ENCODE measurements around the gene ZNF639. TPM values are rescaled to one million over a fixed set of nuclear protein-coding genes. Genes with fewer than 3 reads are reported as not detected.
"Not testable (repeated sequence)": the region's sequence is repeated elsewhere in the genome, so short reads cannot be mapped to it uniquely, and the experiment has no call there.

Gene ZNF639, protein sequence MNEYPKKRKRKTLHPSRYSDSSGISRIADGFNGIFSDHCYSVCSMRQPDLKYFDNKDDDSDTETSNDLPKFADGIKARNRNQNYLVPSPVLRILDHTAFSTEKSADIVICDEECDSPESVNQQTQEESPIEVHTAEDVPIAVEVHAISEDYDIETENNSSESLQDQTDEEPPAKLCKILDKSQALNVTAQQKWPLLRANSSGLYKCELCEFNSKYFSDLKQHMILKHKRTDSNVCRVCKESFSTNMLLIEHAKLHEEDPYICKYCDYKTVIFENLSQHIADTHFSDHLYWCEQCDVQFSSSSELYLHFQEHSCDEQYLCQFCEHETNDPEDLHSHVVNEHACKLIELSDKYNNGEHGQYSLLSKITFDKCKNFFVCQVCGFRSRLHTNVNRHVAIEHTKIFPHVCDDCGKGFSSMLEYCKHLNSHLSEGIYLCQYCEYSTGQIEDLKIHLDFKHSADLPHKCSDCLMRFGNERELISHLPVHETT
- total RNA-seq, result 10 to 100 TPM; 17.8 to 23.3 TPM

DNA sequence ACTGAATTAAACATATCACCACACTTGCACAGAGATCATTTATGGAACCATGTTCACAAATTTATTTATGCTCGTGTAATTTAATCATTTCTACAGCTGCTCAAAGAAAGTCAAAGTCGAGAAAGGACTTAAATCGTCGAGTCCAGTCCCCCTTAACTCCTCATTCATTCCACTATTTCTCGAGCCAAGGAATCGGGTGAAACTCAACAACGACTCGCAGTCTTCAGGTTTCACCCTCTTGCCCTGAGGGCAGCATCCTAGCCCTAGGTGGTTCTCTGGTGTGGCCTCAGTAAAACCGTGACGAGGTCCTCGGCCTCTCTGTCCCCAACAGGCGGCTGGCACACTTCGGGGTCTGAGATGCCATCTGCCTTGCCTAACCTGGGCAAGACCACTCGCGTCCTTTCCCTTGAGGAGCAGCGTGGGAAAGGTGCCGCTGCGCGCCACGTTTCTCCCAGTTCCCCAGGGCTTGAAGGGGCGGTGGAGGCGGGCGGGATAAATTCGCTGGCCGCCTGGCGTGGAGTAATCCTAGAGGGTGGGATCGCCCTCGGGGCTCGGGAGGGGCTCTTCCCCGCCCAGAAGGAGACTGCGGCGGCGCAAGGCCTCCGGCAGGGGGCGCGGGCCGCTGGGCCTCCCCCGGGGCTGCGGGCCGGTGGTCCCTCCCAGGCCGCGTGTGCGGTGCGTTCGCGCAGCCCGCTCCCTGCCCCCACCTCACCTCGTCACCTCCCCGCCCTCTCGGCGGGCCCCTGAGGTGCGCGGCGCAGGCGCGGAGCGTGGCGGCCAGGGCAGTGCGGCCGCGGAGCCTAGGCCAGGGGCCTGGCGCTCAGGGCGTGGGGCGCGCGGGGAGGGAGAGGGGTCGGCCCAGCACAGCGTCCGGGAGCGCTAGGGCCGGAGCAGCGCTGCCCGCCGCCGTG, at the start of gene ZNF639:
TSS of gene ZNF639 (plus strand) at position 746 of the 911 bp plus-strand sequence. CDS start 5,263 bp downstream, outside the sequence.
- H3K9me3 ChIP-seq, result no peaks in the 10 kb centered on the region
- no peaks in the 10 kb centered on the region for H3K27me3 ChIP-seq
- peak within 1 kb of the TSS; percentile 37 to 88 for H3K4me3 ChIP-seq
- H3K4me1 ChIP-seq, result peaks cover 24% of the 10 kb centered on the region
- no peaks in the 10 kb centered on the region for H3K36me3 ChIP-seq (replicated peaks in 1 of 2; ENCODE audit: insufficient read depth in 1 of 2, low read depth in 2 of 2)
- intact Hi-C loops (cut with DNase I), result no loop called here
- ATAC-seq (peak; percentile 91), DNase-seq (peak; percentile 79 to 88 (median 85))
- peak within 1 kb of the TSS; percentile 93 to 95 (median 94) for H3K27ac ChIP-seq
- TF ChIP-seq, protein P1, sequence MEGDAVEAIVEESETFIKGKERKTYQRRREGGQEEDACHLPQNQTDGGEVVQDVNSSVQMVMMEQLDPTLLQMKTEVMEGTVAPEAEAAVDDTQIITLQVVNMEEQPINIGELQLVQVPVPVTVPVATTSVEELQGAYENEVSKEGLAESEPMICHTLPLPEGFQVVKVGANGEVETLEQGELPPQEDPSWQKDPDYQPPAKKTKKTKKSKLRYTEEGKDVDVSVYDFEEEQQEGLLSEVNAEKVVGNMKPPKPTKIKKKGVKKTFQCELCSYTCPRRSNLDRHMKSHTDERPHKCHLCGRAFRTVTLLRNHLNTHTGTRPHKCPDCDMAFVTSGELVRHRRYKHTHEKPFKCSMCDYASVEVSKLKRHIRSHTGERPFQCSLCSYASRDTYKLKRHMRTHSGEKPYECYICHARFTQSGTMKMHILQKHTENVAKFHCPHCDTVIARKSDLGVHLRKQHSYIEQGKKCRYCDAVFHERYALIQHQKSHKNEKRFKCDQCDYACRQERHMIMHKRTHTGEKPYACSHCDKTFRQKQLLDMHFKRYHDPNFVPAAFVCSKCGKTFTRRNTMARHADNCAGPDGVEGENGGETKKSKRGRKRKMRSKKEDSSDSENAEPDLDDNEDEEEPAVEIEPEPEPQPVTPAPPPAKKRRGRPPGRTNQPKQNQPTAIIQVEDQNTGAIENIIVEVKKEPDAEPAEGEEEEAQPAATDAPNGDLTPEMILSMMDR (IDR thresholded peaks at IDR 0.05), result peak; percentile 65 to 92 (median 80)
- peak; percentile 23 to 69 (median 28) for TF ChIP-seq POLR2A (IDR thresholded peaks at IDR 0.05)
- 0% methylated on average over 25 to 58 of the region's 75 CpGs for WGBS, 2 donors

DNA sequence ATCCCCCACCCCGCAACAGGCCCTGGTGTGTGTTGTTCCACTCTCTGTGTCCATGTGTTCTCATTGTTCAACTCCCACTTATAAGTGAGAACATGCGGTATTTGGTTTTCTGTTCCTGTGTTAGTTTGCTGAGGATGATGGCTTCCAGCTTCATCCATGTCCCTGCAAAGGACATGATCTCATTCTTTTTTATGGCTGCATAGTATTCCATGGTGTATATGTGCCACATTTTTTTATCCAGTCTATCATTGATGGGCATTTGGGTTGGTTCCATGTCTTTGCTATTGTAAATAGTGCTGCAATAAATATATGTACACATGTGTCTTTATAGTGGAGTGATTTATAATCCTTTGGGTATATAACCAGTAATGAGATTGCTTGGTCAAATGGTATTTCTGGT, 48.4 kb upstream of the ZNF639 start:
- H3K27ac ChIP-seq; H3K4me3 ChIP-seq; H3K27me3 ChIP-seq; ATAC-seq; intact Hi-C loops (cut with DNase I); DNase-seq; H3K4me1 ChIP-seq; H3K36me3 ChIP-seq (replicated peaks in 1 of 2; ENCODE audit: insufficient read depth in 1 of 2, low read depth in 2 of 2); H3K9me3 ChIP-seq: not testable (repeated sequence)
- 82 to 98% methylated on average over 2 of the region's 2 CpGs for WGBS, 2 donors

DNA sequence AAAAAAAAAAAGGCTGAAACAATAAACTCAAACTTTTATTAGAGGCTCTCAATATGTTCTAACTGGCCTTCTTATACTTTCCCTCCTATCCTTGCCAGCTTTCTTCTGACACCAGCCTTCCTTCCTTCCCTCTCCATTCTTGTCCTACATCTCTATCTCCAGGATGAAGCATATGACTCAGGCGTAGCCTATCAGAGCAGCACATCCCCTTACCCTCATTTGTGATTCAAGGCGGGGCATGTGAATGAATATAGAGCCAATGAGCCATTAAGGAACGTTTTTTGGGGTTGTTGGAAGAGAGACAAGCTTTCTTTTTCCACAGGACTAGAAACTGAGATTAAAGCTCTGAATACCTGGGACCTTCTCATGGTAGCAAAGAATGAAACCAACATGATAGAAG, 46.8 kb upstream of the ZNF639 start:
- H3K9me3 ChIP-seq, result no peaks in the 10 kb centered on the region
- no peak for ATAC-seq

DNA sequence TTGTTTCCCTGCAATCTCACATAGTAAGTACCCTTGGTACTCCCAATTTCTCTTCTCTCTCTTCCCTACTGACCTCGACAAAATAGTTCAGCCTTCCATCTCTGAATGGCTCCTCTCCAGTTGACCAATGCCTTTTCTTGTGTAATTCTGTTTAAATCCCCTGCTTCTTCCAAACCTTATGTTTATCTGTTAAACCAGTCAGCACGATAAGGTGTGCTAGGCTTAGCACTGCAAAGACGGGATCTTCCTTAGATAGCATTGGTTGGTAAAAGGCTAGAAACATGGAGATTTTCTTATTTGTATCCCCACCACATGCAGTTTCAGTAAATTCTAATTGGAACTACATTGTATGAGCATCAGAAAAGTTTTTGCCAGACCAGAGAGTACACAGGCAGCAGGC, 46.1 kb upstream of the ZNF639 start:
- 63 to 85% methylated on average over 3 of the region's 3 CpGs for WGBS, 2 donors
- no peak for TF ChIP-seq POLR2A (IDR thresholded peaks at IDR 0.05)
- TF ChIP-seq, protein P1 (IDR thresholded peaks at IDR 0.05), result no peak

More for the DNA sequence above, 46.8 kb upstream of the ZNF639 start:
- TF ChIP-seq POLR2A (IDR thresholded peaks at IDR 0.05), result no peak
- TF ChIP-seq, protein P1 (IDR thresholded peaks at IDR 0.05), result no peak
- no peak for DNase-seq
- no peak overlapping the region for H3K27ac ChIP-seq
- intact Hi-C loops (cut with DNase I), result no loop called here
- no peaks in the 10 kb centered on the region for H3K36me3 ChIP-seq (replicated peaks in 1 of 2; ENCODE audit: insufficient read depth in 1 of 2, low read depth in 2 of 2)
- H3K4me3 ChIP-seq, result no peak overlapping the region
- no peaks in the 10 kb centered on the region for H3K4me1 ChIP-seq
- no peaks in the 10 kb centered on the region for H3K27me3 ChIP-seq
- 51 to 63% methylated on average over 3 of the region's 3 CpGs for WGBS, 2 donors

DNA sequence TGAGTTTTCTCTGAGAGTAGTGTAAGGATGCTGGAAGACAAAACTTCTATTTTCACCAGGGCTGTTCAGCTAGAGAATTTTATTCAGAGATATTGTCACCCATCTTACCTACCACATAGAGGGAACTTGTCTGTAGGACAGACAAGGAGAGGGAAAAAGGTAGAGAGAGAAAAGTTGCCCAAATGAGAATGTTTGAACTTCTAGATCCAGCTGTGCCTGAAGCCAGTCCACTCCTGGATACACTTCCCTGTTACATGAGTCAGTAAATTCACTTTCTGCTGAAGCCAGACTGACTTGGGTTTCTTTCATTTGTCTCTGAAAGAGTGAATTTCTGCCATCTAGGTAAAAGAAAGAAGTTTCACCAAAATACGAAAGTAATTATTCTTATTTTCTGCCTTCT, 44.7 kb upstream of the ZNF639 start:
- no peak for ATAC-seq

More for the DNA sequence above, 46.1 kb upstream of the ZNF639 start:
- H3K36me3 ChIP-seq (replicated peaks in 1 of 2; ENCODE audit: insufficient read depth in 1 of 2, low read depth in 2 of 2), result no peaks in the 10 kb centered on the region
- H3K4me1 ChIP-seq, result no peaks in the 10 kb centered on the region
- ATAC-seq (no peak), DNase-seq (no peak)
- intact Hi-C loops (cut with DNase I), result no loop called here
- H3K27ac ChIP-seq, result no peak overlapping the region
- no peaks in the 10 kb centered on the region for H3K27me3 ChIP-seq
- H3K4me3 ChIP-seq, result no peak overlapping the region
- no peaks in the 10 kb centered on the region for H3K9me3 ChIP-seq

More for the DNA sequence above, 44.7 kb upstream of the ZNF639 start:
- Histone ChIP-seq H3K4me3 (no peak overlapping the region), H3K27me3 (no peaks in the 10 kb centered on the region), H3K27ac (no peak overlapping the region), H3K36me3 (replicated peaks in 1 of 2; ENCODE audit: insufficient read depth in 1 of 2, low read depth in 2 of 2) (no peaks in the 10 kb centered on the region), H3K4me1 (no peaks in the 10 kb centered on the region), H3K9me3 (no peaks in the 10 kb centered on the region)
- WGBS, 2 donors, result 86 to 95% methylated on average over 1 of the region's 1 CpG
- DNase-seq, result no peak
- intact Hi-C loops (cut with DNase I), result no loop called here
- TF ChIP-seq, protein P1 (IDR thresholded peaks at IDR 0.05), result no peak
- no peak for TF ChIP-seq POLR2A (IDR thresholded peaks at IDR 0.05)
